Smooth muscle cell (in vitro differentiated cells): ENCODE results near the gene INSC. TPM values are rescaled to one million over a fixed set of nuclear protein-coding genes. Genes with fewer than 3 reads are reported as not detected.
"Not testable (repeated sequence)": the region's sequence is repeated elsewhere in the genome, so short reads cannot be mapped to it uniquely, and the experiment has no call there.

Experiments
- DNase-seq: peaks from one replicate; lab custom pipeline; 2025; ENCODE audit not compliant: unreplicated experiment; lab: John Stamatoyannopoulos, UW
- H2AFZ ChIP-seq: fragments of 200-600 bp; sonication (generic); 2 replicates; pipeline ENCODE4 v1.6.0; 2016; ENCODE audit warnings: antibody characterized with exemption, low read depth, mild to moderate bottlenecking
- H3F3A ChIP-seq: fragments of 200-600 bp; sonication (generic); 2 replicates; pipeline ENCODE4 v1.6.0; 2017; ENCODE audit warnings: antibody characterized with exemption, low read depth
- H3K27ac ChIP-seq: fragments of 200-600 bp; sonication (generic); 2 replicates; pipeline ENCODE4 v1.5.1; 2016; ENCODE audit warnings: low read depth, mild to moderate bottlenecking
- H3K27me3 ChIP-seq: fragments of 200-600 bp; sonication (generic); 2 replicates; pipeline ENCODE4 v1.6.1; 2016; ENCODE audit warnings: low read depth, mild to moderate bottlenecking
- H3K36me3 ChIP-seq: fragments of 200-600 bp; sonication (generic); 2 replicates; pipeline ENCODE4 v1.5.1; 2016; ENCODE audit warnings: low read depth
- H3K4me1 ChIP-seq: fragments of 200-600 bp; sonication (generic); 2 replicates; pipeline ENCODE4 v1.5.1; 2016; ENCODE audit warnings: low read depth
- H3K4me2 ChIP-seq: fragments of 200-600 bp; sonication (generic); 2 replicates; pipeline ENCODE4 v1.6.0; 2016; ENCODE audit warnings: mild to moderate bottlenecking
- H3K4me3 ChIP-seq: fragments of 200-600 bp; sonication (generic); 2 replicates; pipeline ENCODE4 v1.5.1; 2016; ENCODE audit warnings: mild to moderate bottlenecking
- H3K79me2 ChIP-seq: fragments of 200-600 bp; sonication (generic); 2 replicates; pipeline ENCODE4 v1.6.0; 2016; ENCODE audit warnings: low read depth, mild to moderate bottlenecking
- H3K9ac ChIP-seq: fragments of 200-600 bp; sonication (generic); 2 replicates; pipeline ENCODE4 v1.6.0; 2016; ENCODE audit warnings: low read depth
- H3K9me3 ChIP-seq: fragments of 200-600 bp; sonication (generic); replicated peaks from 2 replicates; pipeline ENCODE4 v1.5.1; 2016; ENCODE audit warnings: low read depth
- H4K20me1 ChIP-seq: fragments of 200-600 bp; sonication (generic); 2 replicates; pipeline ENCODE4 v1.6.0; 2016; ENCODE audit warnings: low read depth
- CTCF ChIP-seq: fragments of 200-600 bp; sonication (generic); IDR thresholded peaks from 2 replicates; pipeline ENCODE4 v1.5.1; 2017; ENCODE audit warnings: borderline replicate concordance, mild to moderate bottlenecking, antibody characterized with exemption; ENCODE audit not compliant: insufficient read depth, poor library complexity, severe bottlenecking
- WGBS: methylation state at CpG from one replicate; pipeline ENCODE4 v1.1.7; 2016; ENCODE audit warnings: low lambda C conversion rate; 5-methylcytosine and 5-hydroxymethylcytosine counted together
- polyA plus RNA-seq: library from polyadenylated mRNA; unstranded; fragments of >200 nt; fragmentation: Nextera tagmentation; extraction: Ambion mirVana; gene quantifications from 2 replicates; pipeline ENCODE4 v1.2.1, GENCODE V29; 2016
- total RNA-seq: library from RNA; depleted of rRNA; stranded (reverse); fragments of >200 nt; gene quantifications from 2 replicates; pipeline ENCODE4 v1.2.3, GENCODE V29; 2014

Gene INSC
- total RNA-seq (not detected in 2 replicates), polyA plus RNA-seq (not detected in 2 replicates)

- Histone ChIP-seq H3F3A (no peaks in the 10 kb centered on the region), H3K27ac (no peak within 1 kb of the TSS), H3K79me2 (no peaks in the 10 kb centered on the region), H2AFZ (no peak within 1 kb of the TSS), H3K27me3 (peaks cover 45% of the 10 kb centered on the region), H3K4me2 (peak within 1 kb of the TSS; percentile 87), H4K20me1 (no peaks in the 10 kb centered on the region), H3K4me1 (no peaks in the 10 kb centered on the region), H3K9ac (no peak within 1 kb of the TSS), H3K9me3 (no peaks in the 10 kb centered on the region), H3K36me3 (no peaks in the 10 kb centered on the region), H3K4me3 (peak within 1 kb of the TSS; percentile 44)
- WGBS = 15% methylated on average over 44 of the region's 50 CpGs
- no peak for TF ChIP-seq CTCF
- DNase-seq = no peak
These were observed at the start of gene INSC for GRCh38 chr11:15114501-15115475. INSC (plus strand) TSS chr11:15114923; CDS start chr11:15149175, 34,252 bp downstream.

GRCh38 chr11:15069751-15070150, 45.0 kb upstream of the INSC start:
- H2AFZ ChIP-seq, H3K4me1 ChIP-seq, H3F3A ChIP-seq, H4K20me1 ChIP-seq, H3K27ac ChIP-seq, H3K9me3 ChIP-seq, H3K4me2 ChIP-seq, H3K9ac ChIP-seq, H3K79me2 ChIP-seq, H3K36me3 ChIP-seq, DNase-seq, H3K4me3 ChIP-seq: not testable (repeated sequence)
- peaks cover 24% of the 10 kb centered on the region for H3K27me3 ChIP-seq
- WGBS = 93% methylated on average over 7 of the region's 7 CpGs

GRCh38 chr11:15071556-15072255, 43.0 kb upstream of the INSC start:
- no peak for TF ChIP-seq CTCF
- Histone ChIP-seq H3K79me2 (no peaks in the 10 kb centered on the region), H4K20me1 (no peaks in the 10 kb centered on the region), H3K27ac (no peak overlapping the region), H3K4me1 (peaks cover 8% of the 10 kb centered on the region), H3K36me3 (no peaks in the 10 kb centered on the region), H3F3A (no peaks in the 10 kb centered on the region), H2AFZ (no peak overlapping the region), H3K9me3 (no peaks in the 10 kb centered on the region), H3K9ac (no peak overlapping the region), H3K4me2 (no peak overlapping the region), H3K4me3 (no peak overlapping the region), H3K27me3 (peaks cover 24% of the 10 kb centered on the region)
- 94% methylated on average over 32 of the region's 32 CpGs for WGBS
- no peak for DNase-seq

GRCh38 chr11:15072551-15073143, 42.1 kb upstream of the INSC start:
- WGBS = 83% methylated on average over 22 of the region's 23 CpGs
- Histone ChIP-seq H3K79me2 (no peaks in the 10 kb centered on the region), H4K20me1 (no peaks in the 10 kb centered on the region), H3K36me3 (no peaks in the 10 kb centered on the region), H2AFZ (no peak overlapping the region), H3F3A (no peaks in the 10 kb centered on the region), H3K27me3 (peaks cover 29% of the 10 kb centered on the region), H3K4me3 (no peak overlapping the region), H3K4me2 (no peak overlapping the region), H3K4me1 (peaks cover 8% of the 10 kb centered on the region), H3K9me3 (no peaks in the 10 kb centered on the region), H3K9ac (no peak overlapping the region), H3K27ac (no peak overlapping the region)
- TF ChIP-seq CTCF = no peak
- no peak for DNase-seq
